K562 (cell line): ENCODE measurements around the gene LIG3. TPM values are rescaled to one million over a fixed set of nuclear protein-coding genes. Genes with fewer than 3 reads are reported as not detected.

Experiments used
- ARID1B ChIP-seq: fragments of 450-650 bp; IDR thresholded peaks from 2 replicates; pipeline ENCODE4 v1.6.1; 2016; ENCODE audit warnings: antibody characterized with exemption, mild to moderate bottlenecking, inconsistent platforms
- CREB1 ChIP-seq, 2 experiments: sonication (generic) in 1 of 2; formaldehyde crosslinking in 1 of 2; IDR thresholded peaks; 2 replicates each; pipeline versions ENCODE4 v1.6.1 to v1.8.0; 2012 to 2022; ENCODE audit warnings: inconsistent platforms in 1 of 2, mild to moderate bottlenecking in 1 of 2, missing genetic modification reagents in 1 of 2, moderate library complexity in 1 of 2
- GTF2E2 ChIP-seq: fragments of 200-800 bp; sonication (Bioruptor generic); IDR thresholded peaks from 2 replicates; pipeline ENCODE4 v1.6.1; 2016; ENCODE audit warnings: missing genetic modification characterization, missing compliant biosample characterization
- HEY1 ChIP-seq: fragments of 250-450 bp; sonication (Bioruptor Pico); IDR thresholded peaks from 2 replicates; pipeline ENCODE4 v1.5.0; 2020; ENCODE audit warnings: mild to moderate bottlenecking, moderate library complexity, borderline replicate concordance
- MTA2 ChIP-seq: fragments of 450-650 bp; IDR thresholded peaks from 2 replicates; pipeline ENCODE4 v1.6.1; 2016; ENCODE audit warnings: low read depth
- MTF1 ChIP-seq: fragments of 250-450 bp; sonication (Bioruptor Pico); IDR thresholded peaks from 2 replicates; pipeline ENCODE4 v1.9.0; 2021; ENCODE audit warnings: moderate library complexity, mild to moderate bottlenecking, inconsistent platforms, borderline replicate concordance
- MYNN ChIP-seq, 2 experiments: sonication (generic); formaldehyde crosslinking in 1 of 2; IDR thresholded peaks; 2 replicates each; pipeline versions ENCODE4 v1.5.0 to v1.6.1; 2016 to 2020; ENCODE audit warnings: antibody characterized with exemption in 1 of 2, missing genetic modification reagents in 1 of 2
- NCOA2 ChIP-seq, 2 experiments: fragments of 450-650 bp; IDR thresholded peaks; 2 replicates each; pipeline ENCODE4 v1.6.1; 2018; ENCODE audit warnings: mild to moderate bottlenecking in 2 of 2, moderate library complexity in 1 of 2; ENCODE audit not compliant: partially characterized antibody in 2 of 2
- POLR2G ChIP-seq: fragments of 200-400 bp; formaldehyde crosslinking; IDR thresholded peaks from 2 replicates; pipeline ENCODE4 v1.6.1; 2017; ENCODE audit warnings: low read depth, mild to moderate bottlenecking, antibody characterized with exemption, low read length, moderate library complexity
- POLR3G ChIP-seq: IDR thresholded peaks from 2 replicates; pipeline ENCODE4 v1.6.1; 2011; ENCODE audit not compliant: insufficient read length, insufficient replicate concordance; ENCODE audit errors: extremely low read depth
- RB1 ChIP-seq: fragments of 450-650 bp; IDR thresholded peaks from 2 replicates; pipeline ENCODE4 v1.6.1; 2017; ENCODE audit warnings: low read depth, mild to moderate bottlenecking
- RFX5 ChIP-seq: IDR thresholded peaks from 2 replicates; pipeline ENCODE4 v1.6.1; 2011; ENCODE audit warnings: low read depth, mild to moderate bottlenecking, improper control_type of control experiment, low read length
- RNF2 ChIP-seq: sonication (generic); IDR thresholded peaks from 2 replicates; pipeline ENCODE4 v1.6.1; 2016
- RREB1 ChIP-seq: fragments of 250-450 bp; sonication (Bioruptor Pico); IDR thresholded peaks from 2 replicates; pipeline ENCODE4 v1.4.0; 2020
- SOX6 ChIP-seq: fragments of 450-650 bp; IDR thresholded peaks from 2 replicates; pipeline ENCODE4 v1.6.1; 2014; ENCODE audit warnings: mild to moderate bottlenecking
- SUPT5H ChIP-seq: fragments of 450-650 bp; IDR thresholded peaks from 2 replicates; pipeline ENCODE4 v1.6.1; 2016
- ZNF277 ChIP-seq: fragments of 250-450 bp; sonication (Bioruptor Pico); IDR thresholded peaks from 2 replicates; pipeline ENCODE4 v1.8.0; 2022; ENCODE audit warnings: inconsistent platforms, mild to moderate bottlenecking, moderate library complexity, borderline replicate concordance
- ZNF398 ChIP-seq: fragments of 250-450 bp; sonication (Bioruptor Pico); IDR thresholded peaks from 2 replicates; pipeline ENCODE4 v1.8.0; 2021; ENCODE audit warnings: moderate library complexity, mild to moderate bottlenecking, inconsistent platforms
- polyA plus RNA-seq, 8 experiments: library from polyadenylated mRNA; depleted of rRNA in 4 of 8; stranded (reverse) in 5 of 8; unstranded in 3 of 8; fragments of >200 nt; fragmentation: Nextera tagmentation in 2 of 8; fragmentation: Illumina TruSeq in 1 of 8; extraction: Ambion mirVana in 2 of 8; extraction: Trizol in 1 of 8; gene quantifications; 2 replicates each; pipeline versions ENCODE4 v1.2.1 to v1.2.3, GENCODE V29; 2011 to 2014; ENCODE audit warnings: inconsistent platforms in 1 of 8, missing spikeins in 1 of 8
- total RNA-seq, 7 experiments: library from RNA; depleted of rRNA in 6 of 7; stranded (reverse); fragments of >200 nt in 6 of 7; fragmentation: Illumina TruSeq in 2 of 7; extraction: Trizol in 2 of 7; gene quantifications; 2 replicates each; pipeline versions ENCODE4 v1.2.1 to v1.2.3, GENCODE V29; 2011 to 2021; ENCODE audit warnings: low replicate concordance in 1 of 7

Gene LIG3
- total and polyA plus RNA-seq, 9 of the 15 experiments (the other 6 are each of a cell fraction or from before 2014, with no cell fraction given), result 7.6 to 75.0 (median 43.0) TPM

- TF ChIP-seq RFX5, result no peak
- TF ChIP-seq ZNF398 (CRISPR knock-in tag), result no peak
- no peak for TF ChIP-seq RREB1 (CRISPR knock-in tag)
- no peak for TF ChIP-seq HEY1 (CRISPR knock-in tag)
- TF ChIP-seq GTF2E2 (tag), result peak; percentile 46; the same call in 1 of the 2 replicates
- TF ChIP-seq POLR3G, result no peak
- peak; percentile 91 for TF ChIP-seq POLR2G
- TF ChIP-seq ARID1B, result no peak
- TF ChIP-seq CREB1 (IDR thresholded peaks at IDR 0.05), result no peak
- peak; percentile 50; the same call in 1 of the 2 replicates for TF ChIP-seq CREB1 (CRISPR knock-in tag; IDR thresholded peaks at IDR 0.05)
- no peak for TF ChIP-seq MTA2
- no peak for TF ChIP-seq NCOA2 (IDR thresholded peaks at IDR 0.05; ENCODE audit: partially characterized antibody in 2 of 2)
- peak; percentile 34; the same call in 1 of the 2 replicates for TF ChIP-seq RNF2
- no peak for TF ChIP-seq ZNF277 (CRISPR knock-in tag)
- no peak for TF ChIP-seq MTF1 (CRISPR knock-in tag)
- peak; percentile 5; the same call in 1 of the 2 replicates for TF ChIP-seq SUPT5H
- no peak for TF ChIP-seq MYNN (IDR thresholded peaks at IDR 0.05)
- TF ChIP-seq MYNN (CRISPR knock-in tag; IDR thresholded peaks at IDR 0.05), result no peak
- peak; percentile 20; the same call in 1 of the 2 replicates for TF ChIP-seq SOX6
- TF ChIP-seq RB1, result peak; percentile 18; the same call in 1 of the 2 replicates
Observed at GRCh38 chr17:34980681-34981537, 597 bp downstream of the LIG3 start (continued).
